ENCODE results near the gene CSNK1G1.

DNA sequence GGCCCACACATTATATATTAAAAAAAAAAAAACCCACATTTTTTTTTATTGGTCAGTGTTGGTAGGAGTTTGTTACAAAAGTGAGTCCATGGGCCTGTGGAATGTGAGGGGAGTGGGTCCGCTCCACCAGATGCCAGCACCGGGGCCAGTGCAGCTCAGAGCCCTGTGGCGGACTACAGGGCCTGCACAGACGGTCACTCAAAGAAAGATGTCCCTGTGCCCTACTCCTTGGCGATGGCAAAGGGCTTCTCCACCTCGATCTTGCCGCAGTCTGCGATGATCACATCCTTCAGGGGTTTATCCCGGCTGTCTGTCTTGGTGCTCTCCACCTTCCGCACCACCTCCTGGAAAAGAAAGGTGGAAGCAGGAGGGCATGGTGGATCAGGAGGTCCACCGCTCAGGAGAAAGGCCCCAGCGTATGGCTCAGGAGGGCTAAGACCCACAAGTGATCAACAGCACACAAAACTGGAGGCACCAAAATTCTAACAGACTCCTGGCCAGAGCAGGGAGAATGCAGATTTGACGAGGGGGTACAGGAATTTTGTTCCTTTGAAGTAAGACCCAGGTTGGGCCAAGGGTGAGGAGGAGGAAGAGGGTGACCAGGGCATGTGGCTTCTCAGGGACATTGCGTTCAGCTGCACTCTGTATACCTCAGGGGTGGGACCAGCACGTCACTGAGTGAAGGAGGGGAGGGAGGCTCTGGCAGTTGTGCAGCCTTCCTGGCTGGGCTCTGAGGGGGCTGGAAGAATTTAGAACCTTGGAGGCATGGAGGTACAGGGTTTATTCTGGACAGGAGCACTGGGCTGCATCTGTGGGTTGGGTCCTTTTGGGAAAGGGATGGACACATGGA lies 199.9 kb downstream of the CSNK1G1 start:
- TF ChIP-seq, protein P1, sequence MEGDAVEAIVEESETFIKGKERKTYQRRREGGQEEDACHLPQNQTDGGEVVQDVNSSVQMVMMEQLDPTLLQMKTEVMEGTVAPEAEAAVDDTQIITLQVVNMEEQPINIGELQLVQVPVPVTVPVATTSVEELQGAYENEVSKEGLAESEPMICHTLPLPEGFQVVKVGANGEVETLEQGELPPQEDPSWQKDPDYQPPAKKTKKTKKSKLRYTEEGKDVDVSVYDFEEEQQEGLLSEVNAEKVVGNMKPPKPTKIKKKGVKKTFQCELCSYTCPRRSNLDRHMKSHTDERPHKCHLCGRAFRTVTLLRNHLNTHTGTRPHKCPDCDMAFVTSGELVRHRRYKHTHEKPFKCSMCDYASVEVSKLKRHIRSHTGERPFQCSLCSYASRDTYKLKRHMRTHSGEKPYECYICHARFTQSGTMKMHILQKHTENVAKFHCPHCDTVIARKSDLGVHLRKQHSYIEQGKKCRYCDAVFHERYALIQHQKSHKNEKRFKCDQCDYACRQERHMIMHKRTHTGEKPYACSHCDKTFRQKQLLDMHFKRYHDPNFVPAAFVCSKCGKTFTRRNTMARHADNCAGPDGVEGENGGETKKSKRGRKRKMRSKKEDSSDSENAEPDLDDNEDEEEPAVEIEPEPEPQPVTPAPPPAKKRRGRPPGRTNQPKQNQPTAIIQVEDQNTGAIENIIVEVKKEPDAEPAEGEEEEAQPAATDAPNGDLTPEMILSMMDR (IDR thresholded peaks at IDR 0.05; ENCODE audit: low read depth, low read length), result no peak
- no peak for TF ChIP-seq EZH2phosphoT487 (IDR thresholded peaks at IDR 0.05; ENCODE audit: low read depth)

All from OCI-LY3 (cell line).